Right ventricle myocardium superior (tissue), 1 donor: ENCODE data around the gene VAV3. TPM values are rescaled to one million over a fixed set of nuclear protein-coding genes. Genes with fewer than 3 reads are reported as not detected.
"Not testable (repeated sequence)": the region's sequence is repeated elsewhere in the genome, so short reads cannot be mapped to it uniquely, and the experiment has no call there.

Experiments
- ATAC-seq: fragments of 200-7000 bp; cut with Tn5 transposase; one replicate; pipeline ENCODE4 v1.9.1; 2020; ENCODE audit warnings: mild to moderate bottlenecking; ENCODE audit not compliant: poor library complexity
- DNase-seq: peaks from one replicate; pipeline ENCODE4 v3.0.0-alpha.2; 2020
- intact Hi-C: fragments of 100-400 bp; cut with DNase I; formaldehyde crosslinking; loops from one replicate; pipeline ENCODE4 v1.11.2; 2022
- total RNA-seq: library from RNA; stranded (reverse); fragmentation: NEBNext Ultra II Directional; extraction: Animal tissue kit (Norgen Biotek cat#: 25700); gene quantifications from one replicate; pipeline ENCODE4 v1.2.1, GENCODE V29; 2021
- donor health status: DM: no; HTN: yes; CAD: no; lungs with severe emphysema.

VAV3 gene
- total RNA-seq, 1 donor from 2014 or later = 1.6 TPM

DNA sequence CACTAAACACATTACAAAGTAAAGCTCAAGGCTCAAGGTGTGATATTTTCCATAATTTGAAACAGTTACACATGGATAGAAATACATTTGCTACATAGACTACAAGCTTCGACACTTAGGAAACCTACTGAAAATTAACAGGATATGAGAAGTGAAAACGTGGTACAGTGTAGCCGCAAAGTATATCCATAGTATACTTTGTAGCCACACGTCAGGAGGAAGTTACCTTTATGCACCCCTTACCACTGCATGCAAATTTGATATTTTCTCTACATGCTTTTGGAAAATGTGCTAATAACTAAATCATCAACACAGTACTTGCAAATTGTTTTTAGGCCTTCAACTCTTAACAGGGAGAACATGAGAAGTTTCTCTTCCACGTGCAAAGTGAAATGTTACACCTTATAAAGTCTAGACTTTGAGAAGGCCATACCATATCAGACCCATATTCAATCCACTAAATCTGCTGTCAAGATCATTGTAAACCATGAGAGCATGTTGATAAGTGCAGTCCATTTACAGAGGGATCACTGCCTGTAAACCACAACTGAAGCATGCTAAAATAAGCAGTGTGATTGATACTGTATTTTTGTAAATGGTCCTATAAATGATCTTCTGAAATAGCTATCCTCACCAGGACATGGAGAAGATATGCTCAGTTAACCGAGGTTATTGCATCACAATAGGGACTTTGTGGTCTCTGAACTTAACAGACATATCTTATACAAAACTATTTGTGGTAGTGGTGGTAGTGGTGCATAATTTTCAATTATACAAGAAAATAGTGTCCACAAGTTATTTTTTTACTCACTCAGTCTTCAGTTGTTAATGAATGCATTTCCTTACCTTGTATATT lies 64.7 kb downstream of the VAV3 start:
- DNase-seq = no peak
- intact Hi-C loops = no loop called here

GRCh38 chr1:107899655-107900054 lies 65.3 kb downstream of the VAV3 start:
- DNase-seq (no peak), ATAC-seq (no peak)
- intact Hi-C loops = no loop called here

More for the DNA sequence above, 64.7 kb downstream of the VAV3 start:
- ATAC-seq = no peak

GRCh38 chr1:107897438-107898345 lies 67.3 kb downstream of the VAV3 start:
- intact Hi-C loops = no loop called here
- DNase-seq = no peak

DNA sequence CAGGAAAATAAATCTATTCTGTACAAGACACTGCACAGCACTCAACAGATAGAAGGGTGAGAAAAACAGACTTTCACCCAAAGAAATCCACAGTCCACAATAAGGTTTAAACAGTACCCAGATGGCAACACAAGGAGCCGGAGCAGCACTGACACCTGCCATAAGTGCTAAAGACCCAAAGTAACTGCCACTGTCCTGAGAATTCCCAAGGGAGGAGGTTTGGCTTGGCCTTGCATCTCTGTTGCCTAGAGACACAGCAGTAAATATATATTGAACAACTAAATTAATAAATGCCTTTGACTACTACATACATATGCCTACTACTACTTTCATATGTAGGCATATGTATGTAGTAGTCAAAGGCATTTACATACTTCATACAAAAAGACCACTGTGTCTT lies 68.0 kb downstream of the VAV3 start:
- intact Hi-C loops = no loop called here
- no peak for ATAC-seq
- DNase-seq = no peak

More at GRCh38 chr1:107897438-107898345, 67.3 kb downstream of the VAV3 start:
- no peak for ATAC-seq

DNA sequence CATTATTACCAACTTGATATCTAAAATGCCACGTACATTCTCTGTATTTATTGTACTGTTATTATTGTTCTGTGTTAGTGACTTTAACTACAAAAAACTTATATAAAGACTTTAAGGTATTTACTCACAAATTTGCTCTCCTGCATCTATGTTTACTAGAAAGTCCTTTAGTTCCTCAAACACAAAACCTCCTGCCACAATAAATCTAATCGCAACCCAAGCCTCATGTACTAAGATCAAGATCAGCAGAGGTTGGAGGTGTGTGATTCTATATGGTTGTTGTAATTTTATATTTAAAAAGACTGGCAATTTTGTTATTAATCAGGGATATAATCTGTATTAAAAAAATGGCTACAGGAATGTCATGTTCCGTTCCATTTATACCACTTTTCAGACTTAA lies 68.6 kb downstream of the VAV3 start:
- intact Hi-C loops = no loop called here
- DNase-seq = no peak
- no peak for ATAC-seq

DNA sequence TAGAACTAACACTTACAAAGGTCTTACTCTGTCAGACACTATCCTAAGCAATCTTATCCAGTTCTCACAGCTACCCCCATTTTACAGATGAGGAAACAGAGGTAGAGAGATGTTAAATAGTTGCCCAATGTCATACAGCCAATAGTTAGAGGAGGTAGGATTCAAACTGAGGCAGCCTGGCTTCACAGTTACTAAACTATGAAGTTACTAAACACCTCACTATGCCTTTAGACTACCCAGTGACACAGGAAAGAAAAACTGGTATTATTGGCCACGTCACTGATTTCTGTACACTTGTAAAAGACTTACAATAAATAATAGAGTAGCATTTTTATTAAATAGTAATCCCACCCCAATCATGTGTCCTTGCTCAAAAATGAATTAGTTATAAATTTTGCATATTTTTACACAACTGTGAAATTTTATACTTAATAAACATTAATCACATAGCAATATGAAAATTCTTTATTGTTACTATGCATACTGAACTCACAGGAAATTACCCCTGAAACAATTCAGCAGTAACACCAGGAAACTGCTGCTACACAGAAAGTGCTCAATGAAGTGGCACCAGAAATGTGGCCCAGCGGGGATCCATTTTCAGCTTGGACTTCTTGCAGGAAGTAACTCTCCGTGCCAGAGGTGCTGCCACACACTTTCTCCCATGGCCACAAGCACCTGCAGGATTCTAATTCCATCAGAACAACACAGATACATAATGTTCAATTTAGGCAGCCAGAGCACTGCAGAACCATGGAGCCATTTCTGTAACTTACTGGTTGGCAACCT lies 69.4 kb downstream of the VAV3 start:
- intact Hi-C loops = no loop called here
- no peak for DNase-seq

DNA sequence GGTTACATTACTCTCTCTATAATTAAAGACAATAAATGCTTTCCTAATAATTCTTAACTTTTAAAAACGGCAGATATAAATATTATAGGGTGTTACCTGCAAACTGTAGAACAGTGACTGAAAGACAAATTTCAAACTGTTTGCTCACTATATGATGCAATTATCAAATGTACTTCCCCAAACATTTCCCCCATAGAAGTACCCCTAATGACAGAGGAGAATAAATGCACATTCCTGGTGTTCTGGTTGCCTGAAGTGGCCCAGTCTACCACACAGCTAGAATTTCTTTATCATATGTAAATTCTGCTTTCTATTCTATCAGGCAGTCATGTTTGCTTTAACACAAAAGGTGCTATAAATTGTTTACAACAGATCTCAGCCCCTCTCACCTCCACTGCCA lies 70.4 kb downstream of the VAV3 start:
- intact Hi-C loops = no loop called here
- no peak for DNase-seq
- no peak for ATAC-seq

More for the DNA sequence above, 69.4 kb downstream of the VAV3 start:
- ATAC-seq = no peak

- DNase-seq, intact Hi-C loops: not testable (repeated sequence)
Observed at GRCh38 chr1:107893350-107893749, 71.6 kb downstream of the VAV3 start.

DNA sequence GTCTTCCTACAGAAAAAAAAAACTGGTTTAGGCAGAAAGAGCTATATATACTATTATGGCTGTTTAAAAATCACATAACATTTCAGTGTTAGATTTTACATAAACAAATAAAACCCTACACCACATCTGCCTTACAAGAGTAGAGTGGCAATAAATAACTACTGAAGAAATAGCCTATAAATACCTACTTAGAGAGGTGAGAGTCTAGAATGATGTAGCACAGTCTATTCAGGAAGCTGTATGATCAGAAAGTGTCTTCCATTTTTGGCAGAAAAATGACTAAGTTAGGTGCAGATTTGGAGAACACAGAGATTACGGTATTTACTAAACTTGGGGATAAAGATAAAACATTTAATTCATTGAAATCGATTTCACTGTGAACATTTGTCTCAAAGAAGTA lies 75.5 kb downstream of the VAV3 start:
- ATAC-seq (no peak), DNase-seq (no peak)
- intact Hi-C loops = loop anchor here (10.0 kb wide), 1 partner anchor 105 kb away; no protein-coding TSS in a partner anchor

More at GRCh38 chr1:107893350-107893749, 71.6 kb downstream of the VAV3 start:
- ATAC-seq = not testable (repeated sequence)

DNA sequence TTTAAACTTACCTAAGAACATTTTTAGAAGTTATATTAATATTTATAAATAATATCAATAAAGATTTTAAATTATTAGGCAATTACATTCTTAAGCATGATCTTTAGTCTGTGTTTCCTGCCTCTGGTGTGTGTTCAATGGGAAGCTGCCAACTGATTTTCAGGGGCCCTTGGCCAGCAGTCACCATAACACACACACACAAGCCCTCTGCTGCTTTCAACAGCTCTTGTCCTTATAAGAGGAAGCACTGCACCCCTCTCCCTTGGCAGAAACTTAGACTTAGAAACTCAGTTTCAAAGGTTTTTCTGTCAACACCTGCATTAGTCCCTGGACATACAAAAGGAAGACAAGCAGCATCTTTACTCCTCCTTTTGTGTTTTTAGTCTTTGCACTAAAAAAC lies 81.4 kb downstream of the VAV3 start:
- ATAC-seq (no peak), DNase-seq (no peak)
- intact Hi-C loops = loop anchor here (10.0 kb wide), 1 partner anchor 99 kb away; no protein-coding TSS in a partner anchor

DNA sequence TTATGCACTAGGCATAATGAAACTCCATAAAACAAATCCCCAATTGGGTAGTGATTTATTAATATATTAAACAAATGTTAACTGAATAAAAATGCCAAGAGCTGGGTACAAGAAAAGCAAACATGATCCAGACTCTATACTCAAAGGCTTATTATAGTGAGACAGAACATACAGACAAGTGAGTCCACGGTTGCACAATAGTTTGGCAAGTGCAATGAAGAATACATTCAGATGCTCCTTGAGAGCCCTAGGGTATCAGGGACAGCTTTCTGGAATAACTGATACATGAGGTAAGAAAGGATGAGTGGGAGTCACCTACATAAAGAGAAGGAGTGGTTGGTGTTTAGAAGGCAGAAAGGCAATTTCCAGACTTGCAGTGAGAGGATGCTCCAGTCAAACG lies 85.1 kb downstream of the VAV3 start:
- no peak for DNase-seq
- ATAC-seq = no peak

GRCh38 chr1:107879346-107879745 lies 85.6 kb downstream of the VAV3 start:
- ATAC-seq (no peak), DNase-seq (no peak)
- intact Hi-C loops = no loop called here

More for the DNA sequence above, 85.1 kb downstream of the VAV3 start:
- intact Hi-C loops = loop anchor here (10.0 kb wide), 1 partner anchor 95 kb away; no protein-coding TSS in a partner anchor

DNA sequence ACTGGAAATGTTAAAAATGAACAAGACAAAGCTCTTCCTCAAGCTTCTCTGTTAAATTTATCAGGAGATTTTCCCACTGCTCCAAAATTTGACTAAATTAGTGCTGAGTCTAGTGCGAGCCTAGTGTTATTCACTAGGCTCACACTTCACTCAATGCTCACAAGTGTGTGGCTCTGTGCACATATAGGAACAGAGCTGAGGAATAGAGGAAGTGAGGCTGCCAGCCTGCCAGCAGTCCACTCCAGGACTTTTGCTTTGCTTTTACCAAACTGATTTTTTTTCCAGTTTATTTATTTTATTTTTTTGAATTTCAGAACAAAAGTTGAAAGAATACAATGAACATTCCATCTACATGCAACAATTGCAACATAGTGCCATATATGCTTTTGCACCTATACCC lies 87.2 kb downstream of the VAV3 start:
- DNase-seq (peak; percentile 45), ATAC-seq (peak; percentile 43)
- intact Hi-C loops = no loop called here

GRCh38 chr1:107877092-107877491 lies 87.9 kb downstream of the VAV3 start:
- ATAC-seq = peak; percentile 49
- DNase-seq = no peak

GRCh38 chr1:107875689-107876088 lies 89.3 kb downstream of the VAV3 start:
- intact Hi-C loops = no loop called here

More at GRCh38 chr1:107877092-107877491, 87.9 kb downstream of the VAV3 start:
- intact Hi-C loops = no loop called here

GRCh38 chr1:107874221-107874620 lies 90.8 kb downstream of the VAV3 start:
- DNase-seq (no peak), ATAC-seq (no peak)
- intact Hi-C loops = no loop called here

More at GRCh38 chr1:107875689-107876088, 89.3 kb downstream of the VAV3 start:
- DNase-seq (no peak), ATAC-seq (no peak)

- ATAC-seq (no peak), DNase-seq (no peak)
- intact Hi-C loops = no loop called here
Observed at GRCh38 chr1:107871687-107872395, 93.1 kb downstream of the VAV3 start.

GRCh38 chr1:107871259-107871658 lies 93.7 kb downstream of the VAV3 start:
- ATAC-seq (no peak), DNase-seq (no peak)
- intact Hi-C loops = no loop called here
